Chondrocyte (in vitro differentiated cells): ENCODE data around the gene ZNF333. TPM values are rescaled to one million over a fixed set of nuclear protein-coding genes. Genes with fewer than 3 reads are reported as not detected.

Experiments
- DNase-seq: peaks from one replicate; pipeline ENCODE4 v3.0.0; 2021; ENCODE audit warnings: mixed read lengths, low spot score
- H3K27ac Mint-ChIP-seq: one replicate; pipeline ENCODE4 v1.8.0; 2021; ENCODE audit warnings: mild to moderate bottlenecking, moderate library complexity, mixed read lengths; ENCODE audit not compliant: unreplicated experiment
- H3K27me3 Mint-ChIP-seq: 2 replicates; pipeline ENCODE4 v1.8.0; 2021; ENCODE audit warnings: low read depth, mixed read lengths
- H3K36me3 Mint-ChIP-seq: 2 replicates; pipeline ENCODE4 v1.8.0; 2021; ENCODE audit warnings: low read depth, mixed read lengths
- H3K4me1 Mint-ChIP-seq: 2 replicates; pipeline ENCODE4 v1.8.0; 2021; ENCODE audit warnings: low read depth, mild to moderate bottlenecking, mixed read lengths
- H3K4me3 Mint-ChIP-seq: one replicate; pipeline ENCODE4 v1.8.0; 2021; ENCODE audit warnings: mild to moderate bottlenecking, moderate library complexity, mixed read lengths; ENCODE audit not compliant: unreplicated experiment
- H3K9me3 Mint-ChIP-seq: 2 replicates; pipeline ENCODE4 v1.8.0; 2021; ENCODE audit warnings: low read depth, mixed read lengths
- total RNA-seq: library from RNA; stranded (reverse); gene quantifications from 3 replicates; pipeline ENCODE4 v1.2.1, GENCODE V29; 2021
- TF ChIP-seq, protein P1 (sequence below): fragments of 200-600 bp; sonication (generic); IDR thresholded peaks from 2 replicates; pipeline ENCODE4 v1.5.0; 2021; ENCODE audit warnings: antibody characterized with exemption, mild to moderate bottlenecking, moderate library complexity

ZNF333 gene
- total RNA-seq, 1 donor from 2014 or later = 13.0 TPM

DNA sequence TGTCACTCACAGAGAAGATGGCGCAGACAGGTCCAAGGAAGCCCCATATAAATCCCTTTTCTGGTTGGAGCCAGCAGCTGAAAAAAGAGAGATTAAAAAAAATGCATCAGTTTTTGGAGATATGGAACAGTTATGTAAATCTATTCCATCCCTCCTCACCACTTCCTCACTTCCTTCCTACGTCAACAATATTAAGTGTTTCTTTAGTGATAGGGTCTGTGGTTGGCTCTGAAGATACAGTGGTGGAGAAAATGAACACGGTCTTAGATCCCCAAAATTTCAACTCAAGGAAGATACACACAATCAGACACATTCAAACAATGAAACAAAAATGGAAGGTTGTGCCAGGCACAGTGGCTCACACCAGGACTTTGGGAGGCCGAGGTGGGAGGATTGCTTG lies 57.0 kb downstream of the ZNF333 start:
- H3K4me3 Mint-ChIP-seq = no peak overlapping the region
- peaks cover 14% of the 10 kb centered on the region for H3K9me3 Mint-ChIP-seq
- H3K27ac Mint-ChIP-seq = no peak overlapping the region

DNA sequence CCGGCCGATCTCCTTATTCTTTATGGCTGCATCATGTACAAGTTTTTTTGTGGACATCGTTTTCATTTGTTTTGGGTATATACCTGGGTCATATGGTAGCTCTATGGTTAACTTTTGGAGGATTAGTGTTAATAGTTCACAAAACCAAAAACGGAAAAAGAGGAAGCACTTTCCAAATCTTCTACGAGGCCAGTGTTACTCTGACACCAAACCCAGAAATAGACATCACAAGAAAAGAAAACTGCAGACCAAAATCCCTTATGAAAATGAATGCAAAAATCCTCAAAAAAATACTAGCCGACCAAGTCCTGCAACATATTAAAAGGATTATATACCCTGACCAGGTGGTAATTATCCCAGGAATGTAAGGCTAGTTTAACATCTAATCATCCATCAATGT lies 58.8 kb downstream of the ZNF333 start:
- Mint-ChIP-seq H3K27ac (no peak overlapping the region), H3K4me1 (no peaks in the 10 kb centered on the region), H3K27me3 (no peaks in the 10 kb centered on the region), H3K4me3 (no peak overlapping the region), H3K36me3 (no peaks in the 10 kb centered on the region), H3K9me3 (peaks cover 8% of the 10 kb centered on the region)
- TF ChIP-seq, protein P1, sequence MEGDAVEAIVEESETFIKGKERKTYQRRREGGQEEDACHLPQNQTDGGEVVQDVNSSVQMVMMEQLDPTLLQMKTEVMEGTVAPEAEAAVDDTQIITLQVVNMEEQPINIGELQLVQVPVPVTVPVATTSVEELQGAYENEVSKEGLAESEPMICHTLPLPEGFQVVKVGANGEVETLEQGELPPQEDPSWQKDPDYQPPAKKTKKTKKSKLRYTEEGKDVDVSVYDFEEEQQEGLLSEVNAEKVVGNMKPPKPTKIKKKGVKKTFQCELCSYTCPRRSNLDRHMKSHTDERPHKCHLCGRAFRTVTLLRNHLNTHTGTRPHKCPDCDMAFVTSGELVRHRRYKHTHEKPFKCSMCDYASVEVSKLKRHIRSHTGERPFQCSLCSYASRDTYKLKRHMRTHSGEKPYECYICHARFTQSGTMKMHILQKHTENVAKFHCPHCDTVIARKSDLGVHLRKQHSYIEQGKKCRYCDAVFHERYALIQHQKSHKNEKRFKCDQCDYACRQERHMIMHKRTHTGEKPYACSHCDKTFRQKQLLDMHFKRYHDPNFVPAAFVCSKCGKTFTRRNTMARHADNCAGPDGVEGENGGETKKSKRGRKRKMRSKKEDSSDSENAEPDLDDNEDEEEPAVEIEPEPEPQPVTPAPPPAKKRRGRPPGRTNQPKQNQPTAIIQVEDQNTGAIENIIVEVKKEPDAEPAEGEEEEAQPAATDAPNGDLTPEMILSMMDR = no peak
- DNase-seq = no peak

More for the DNA sequence above, 57.0 kb downstream of the ZNF333 start:
- DNase-seq = no peak
- Mint-ChIP-seq H3K4me1 (no peaks in the 10 kb centered on the region), H3K36me3 (no peaks in the 10 kb centered on the region), H3K27me3 (no peaks in the 10 kb centered on the region)
- TF ChIP-seq, protein P1 = no peak

DNA sequence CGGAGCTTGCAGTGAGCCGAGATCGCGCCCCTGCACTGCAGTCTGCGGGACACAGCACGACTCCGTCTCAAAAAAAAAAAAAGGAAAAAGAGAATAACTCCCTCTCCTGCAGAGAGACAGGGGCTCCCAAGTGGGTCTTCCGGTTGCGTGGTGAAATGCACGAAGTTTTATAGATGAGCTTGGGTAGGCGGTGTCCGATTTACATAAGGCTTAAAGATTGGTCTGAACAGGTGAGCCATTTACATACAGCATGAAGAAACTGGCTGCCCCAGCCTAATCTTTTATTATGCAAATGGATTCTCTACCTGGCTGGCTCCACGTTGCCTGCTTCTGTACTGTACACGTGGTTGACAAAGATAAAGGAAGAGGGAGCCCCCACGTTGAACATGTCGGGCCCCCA lies 69.0 kb downstream of the ZNF333 start:
- no peaks in the 10 kb centered on the region for H3K36me3 Mint-ChIP-seq
- no peaks in the 10 kb centered on the region for H3K4me1 Mint-ChIP-seq
- no peaks in the 10 kb centered on the region for H3K9me3 Mint-ChIP-seq
- no peak overlapping the region for H3K4me3 Mint-ChIP-seq
- TF ChIP-seq, protein P1 = no peak
- H3K27ac Mint-ChIP-seq = no peak overlapping the region
- peaks cover 12% of the 10 kb centered on the region for H3K27me3 Mint-ChIP-seq
- no peak for DNase-seq

- Mint-ChIP-seq H3K36me3 (no peaks in the 10 kb centered on the region), H3K27me3 (peaks cover 12% of the 10 kb centered on the region), H3K4me3 (no peak overlapping the region), H3K4me1 (no peaks in the 10 kb centered on the region), H3K27ac (no peak overlapping the region), H3K9me3 (peaks cover 3% of the 10 kb centered on the region)
- TF ChIP-seq, protein P1 = no peak
- DNase-seq = no peak
These were observed 71.8 kb downstream of the ZNF333 start for GRCh38 chr19:14761607-14762006.

GRCh38 chr19:14762111-14762510 lies 72.3 kb downstream of the ZNF333 start:
- H3K4me3 Mint-ChIP-seq = no peak overlapping the region
- DNase-seq = no peak
- H3K36me3 Mint-ChIP-seq = no peaks in the 10 kb centered on the region
- H3K4me1 Mint-ChIP-seq = no peaks in the 10 kb centered on the region
- TF ChIP-seq, protein P1 = no peak
- H3K27ac Mint-ChIP-seq = no peak overlapping the region
- H3K27me3 Mint-ChIP-seq = peaks cover 12% of the 10 kb centered on the region
- peaks cover 3% of the 10 kb centered on the region for H3K9me3 Mint-ChIP-seq
